ENCODE data around the gene DAB2IP.

The DAB2IP gene

DNA sequence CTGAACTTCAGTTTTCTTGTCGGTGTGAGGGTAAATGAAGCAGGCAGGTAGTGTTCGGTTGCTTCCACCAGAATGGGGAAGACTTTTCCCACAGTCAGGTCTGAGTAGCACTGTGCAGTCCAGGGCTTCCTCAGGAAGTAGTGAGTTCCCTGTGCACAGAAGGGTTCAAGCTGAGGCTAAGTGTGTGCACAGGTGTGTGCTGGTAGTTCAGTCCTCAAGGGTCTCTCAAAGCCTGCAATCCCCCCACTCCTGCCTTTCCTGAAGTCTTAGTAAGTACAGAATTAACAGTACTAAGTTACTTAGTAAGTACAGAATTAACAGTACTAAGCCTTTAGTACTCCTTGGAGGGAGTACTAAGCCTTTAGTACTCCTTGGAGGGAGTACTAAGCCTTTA lies 1.4 kb downstream of the DAB2IP start:
- no peak for DNase-seq (ENCODE audit: low read depth, low spot score)
- no peak overlapping the region for H3K4me3 ChIP-seq (ENCODE audit: low read depth, low read length)
- TF ChIP-seq, protein P1, sequence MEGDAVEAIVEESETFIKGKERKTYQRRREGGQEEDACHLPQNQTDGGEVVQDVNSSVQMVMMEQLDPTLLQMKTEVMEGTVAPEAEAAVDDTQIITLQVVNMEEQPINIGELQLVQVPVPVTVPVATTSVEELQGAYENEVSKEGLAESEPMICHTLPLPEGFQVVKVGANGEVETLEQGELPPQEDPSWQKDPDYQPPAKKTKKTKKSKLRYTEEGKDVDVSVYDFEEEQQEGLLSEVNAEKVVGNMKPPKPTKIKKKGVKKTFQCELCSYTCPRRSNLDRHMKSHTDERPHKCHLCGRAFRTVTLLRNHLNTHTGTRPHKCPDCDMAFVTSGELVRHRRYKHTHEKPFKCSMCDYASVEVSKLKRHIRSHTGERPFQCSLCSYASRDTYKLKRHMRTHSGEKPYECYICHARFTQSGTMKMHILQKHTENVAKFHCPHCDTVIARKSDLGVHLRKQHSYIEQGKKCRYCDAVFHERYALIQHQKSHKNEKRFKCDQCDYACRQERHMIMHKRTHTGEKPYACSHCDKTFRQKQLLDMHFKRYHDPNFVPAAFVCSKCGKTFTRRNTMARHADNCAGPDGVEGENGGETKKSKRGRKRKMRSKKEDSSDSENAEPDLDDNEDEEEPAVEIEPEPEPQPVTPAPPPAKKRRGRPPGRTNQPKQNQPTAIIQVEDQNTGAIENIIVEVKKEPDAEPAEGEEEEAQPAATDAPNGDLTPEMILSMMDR (IDR thresholded peaks at IDR 0.05; ENCODE audit: low read depth, low read length), result no peak
- in situ Hi-C loops (cut with HindIII; ENCODE audit: low sequenced_read_pairs), result no loop called here

DNA sequence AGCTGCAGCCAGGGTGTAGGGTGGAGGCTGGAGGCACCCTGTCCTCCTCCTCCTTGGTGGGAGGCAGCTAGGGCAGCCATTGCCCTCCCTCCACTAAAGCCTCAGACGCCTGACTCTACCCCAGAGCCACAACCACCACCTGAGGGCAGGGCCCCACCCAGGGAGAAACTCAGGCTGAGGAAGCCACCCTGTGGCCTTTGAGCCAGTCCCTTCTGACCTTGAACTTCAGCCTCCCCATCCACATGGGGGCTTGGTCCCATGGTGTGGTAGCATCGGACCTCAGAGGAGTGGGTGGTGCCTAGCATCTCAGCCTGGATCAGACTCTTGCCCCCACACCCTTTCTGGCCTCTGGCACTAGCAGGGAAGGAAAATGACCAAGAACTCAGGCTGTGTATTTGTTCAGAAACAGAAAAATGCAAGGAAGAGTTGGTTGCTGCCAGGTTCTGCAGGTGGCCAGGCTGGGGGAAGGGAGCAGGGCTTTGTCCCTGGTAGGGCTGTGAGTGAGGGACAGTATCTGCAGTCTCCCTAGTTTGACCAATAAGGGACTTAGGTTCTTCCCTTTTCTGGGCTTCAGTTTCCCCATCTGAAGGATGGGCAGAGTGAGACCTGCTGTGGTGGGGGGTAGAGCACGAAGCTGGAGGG lies 3.2 kb downstream of the DAB2IP start:
- in situ Hi-C loops (cut with HindIII; ENCODE audit: low sequenced_read_pairs), result no loop called here
- no peak for DNase-seq (ENCODE audit: low read depth, low spot score)
- H3K4me3 ChIP-seq (ENCODE audit: low read depth, low read length), result no peak overlapping the region
- TF ChIP-seq, protein P1 (IDR thresholded peaks at IDR 0.05; ENCODE audit: low read depth, low read length), result no peak

DNA sequence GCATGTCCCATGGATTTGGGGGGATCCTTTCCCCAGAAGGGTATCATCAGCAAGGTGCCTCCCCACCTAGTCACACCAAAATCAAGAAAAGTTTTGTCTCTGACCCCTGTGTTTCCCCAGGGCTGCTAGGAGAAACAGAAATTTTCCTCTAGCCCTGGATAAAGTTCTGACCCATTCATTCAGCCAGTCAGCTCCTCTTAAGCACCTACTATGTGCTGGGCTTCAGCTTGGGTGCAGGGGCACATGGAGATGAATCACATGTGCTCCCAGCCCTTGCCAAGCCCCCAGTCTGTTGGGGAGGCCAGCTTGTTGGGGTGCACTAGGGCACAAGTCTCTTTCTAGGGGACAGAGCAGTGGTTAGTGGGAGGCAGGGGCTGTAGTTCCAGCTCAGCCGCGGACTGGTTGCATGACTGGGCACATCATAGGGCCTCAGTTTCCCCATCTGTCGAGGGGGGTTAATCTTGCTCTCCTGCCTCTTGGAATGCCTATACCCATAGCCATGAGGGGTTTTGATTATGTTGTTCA lies 3.9 kb downstream of the DAB2IP start:
- in situ Hi-C loops (cut with HindIII; ENCODE audit: low sequenced_read_pairs), result no loop called here
- DNase-seq (ENCODE audit: low read depth, low spot score), result no peak
- no peak overlapping the region for H3K4me3 ChIP-seq (ENCODE audit: low read depth, low read length)
- TF ChIP-seq, protein P1 (IDR thresholded peaks at IDR 0.05; ENCODE audit: low read depth, low read length), result no peak

DNA sequence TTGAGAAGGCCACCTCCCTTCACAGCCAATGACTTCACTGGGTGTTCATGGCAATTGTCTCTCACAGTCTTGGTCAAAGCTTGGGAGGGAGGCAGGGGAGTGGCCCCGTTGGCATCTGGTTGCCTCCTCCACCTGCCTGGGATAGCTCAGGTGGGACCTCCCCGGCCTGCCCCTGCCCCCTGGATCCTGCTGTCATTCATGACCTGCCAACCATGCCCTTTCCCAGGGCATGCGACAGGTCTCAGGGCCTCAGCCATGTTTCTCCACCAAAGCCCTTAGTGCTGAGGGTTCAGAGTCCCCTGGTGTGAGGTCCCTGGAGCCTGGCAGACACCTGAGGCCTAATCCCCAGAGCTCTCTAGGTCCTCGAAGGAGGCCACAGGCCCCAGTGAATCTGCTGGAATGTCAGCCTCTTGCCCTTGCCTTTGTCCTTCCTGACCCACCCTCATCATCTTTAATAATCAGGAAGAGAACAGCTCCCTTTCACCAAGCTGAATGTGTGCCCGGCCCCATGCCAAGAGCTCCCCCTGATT lies 5.6 kb downstream of the DAB2IP start:
- TF ChIP-seq, protein P1 (IDR thresholded peaks at IDR 0.05; ENCODE audit: low read depth, low read length), result no peak
- no peak for DNase-seq (ENCODE audit: low read depth, low spot score)
- in situ Hi-C loops (cut with HindIII; ENCODE audit: low sequenced_read_pairs), result no loop called here
- no peak overlapping the region for H3K4me3 ChIP-seq (ENCODE audit: low read depth, low read length)

DNA sequence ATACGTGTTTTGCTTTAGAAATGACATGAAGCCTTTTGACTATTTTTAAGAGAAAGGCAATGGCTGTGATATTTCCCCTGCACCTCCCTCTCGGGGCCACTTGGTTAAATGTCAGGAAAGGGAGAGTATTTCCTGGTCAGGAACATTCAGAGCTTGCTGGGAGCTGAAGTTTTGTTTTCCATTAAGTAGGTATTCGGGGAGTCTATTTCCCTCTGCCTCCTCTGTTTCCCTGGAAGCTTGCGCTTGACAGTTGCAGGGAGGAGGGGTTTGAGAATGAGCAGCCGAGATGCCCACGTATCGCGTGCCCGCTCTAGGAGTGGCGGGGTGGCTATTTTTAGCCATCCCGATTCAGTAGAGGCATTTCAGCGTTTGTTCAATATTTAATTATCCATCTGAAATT lies 6.7 kb downstream of the DAB2IP start:
- no peak overlapping the region for H3K4me3 ChIP-seq (ENCODE audit: low read depth, low read length)
- DNase-seq (ENCODE audit: low read depth, low spot score), result no peak
- in situ Hi-C loops (cut with HindIII; ENCODE audit: low sequenced_read_pairs), result no loop called here
- TF ChIP-seq, protein P1 (IDR thresholded peaks at IDR 0.05; ENCODE audit: low read depth, low read length), result no peak

DNA sequence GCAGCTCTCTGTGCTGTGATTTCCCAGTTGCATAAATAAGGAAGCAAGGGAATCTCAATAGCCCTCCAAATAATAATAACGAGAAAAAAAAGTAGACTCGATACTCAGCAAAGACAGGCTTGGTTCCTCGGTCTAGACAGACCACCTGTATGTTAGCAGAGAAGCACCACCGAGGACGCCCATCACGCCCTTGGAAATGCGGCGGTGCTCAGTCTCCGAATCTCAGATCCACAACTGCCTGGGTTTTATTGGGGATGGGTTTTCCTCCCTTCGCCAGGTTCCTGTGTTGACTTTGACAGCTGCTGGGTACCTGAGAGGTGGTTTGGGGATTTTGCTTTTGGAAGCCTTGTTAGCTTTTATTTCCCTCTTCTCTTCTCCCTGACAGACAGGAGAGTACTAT lies 7.2 kb downstream of the DAB2IP start:
- in situ Hi-C loops (cut with HindIII; ENCODE audit: low sequenced_read_pairs), result no loop called here
- TF ChIP-seq, protein P1 (IDR thresholded peaks at IDR 0.05; ENCODE audit: low read depth, low read length), result no peak
- H3K4me3 ChIP-seq (ENCODE audit: low read depth, low read length), result no peak overlapping the region
- no peak for DNase-seq (ENCODE audit: low read depth, low spot score)

Data from astrocyte of the spinal cord (primary cell).